HG03354 (cell line): Measurements from ENCODE around the gene TOGARAM2.

Source experiments
- ATAC-seq: cut with Tn5 transposase; IDR thresholded peaks from one replicate; pipeline ENCODE4 v1.9.1; 2021; ENCODE audit warnings: mild to moderate bottlenecking; ENCODE audit not compliant: unreplicated experiment, poor library complexity, severe bottlenecking

The TOGARAM2 gene

GRCh38 chr2:29097569-29097968, 116.5 kb downstream of the TOGARAM2 start:
- ATAC-seq: no peak

GRCh38 chr2:29100564-29100963, 119.5 kb downstream of the TOGARAM2 start:
- no peak for ATAC-seq
